ENCODE results near the gene PCYT1B.

DNA sequence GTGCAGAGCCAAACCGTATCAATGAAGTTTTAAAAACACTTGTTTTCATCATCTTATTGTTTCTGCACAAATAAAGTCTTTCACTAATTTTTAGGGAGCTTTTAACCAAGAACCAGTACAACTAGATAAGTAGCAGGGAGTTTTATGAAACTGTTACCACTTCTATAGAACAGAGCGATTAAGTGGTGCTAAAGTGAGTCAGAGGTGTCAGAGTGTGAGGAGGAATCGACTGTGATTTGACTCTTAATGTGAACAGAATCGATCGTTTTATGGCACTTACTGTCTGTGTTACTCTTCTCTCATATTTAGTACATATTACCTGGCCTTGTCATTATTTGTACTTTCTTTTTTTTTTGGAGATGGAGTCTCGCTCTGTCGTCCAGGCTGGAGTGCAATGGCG, 138.8 kb downstream of the PCYT1B start:
- TF ChIP-seq ETV6 (CRISPR knock-in tag; IDR thresholded peaks at IDR 0.05) (no peak), HMGXB4 (CRISPR knock-in tag; IDR thresholded peaks at IDR 0.05) (no peak), SOX15 (CRISPR knock-in tag; IDR thresholded peaks at IDR 0.05) (no peak), FOXK1 (CRISPR knock-in tag; IDR thresholded peaks at IDR 0.05) (no peak), NR2C2 (CRISPR knock-in tag; IDR thresholded peaks at IDR 0.05) (no peak), NR3C1 (CRISPR knock-in tag; conservative IDR thresholded peaks at IDR 0.05; ENCODE audit: low read depth) (no peak)
- TF ChIP-seq, protein P1, sequence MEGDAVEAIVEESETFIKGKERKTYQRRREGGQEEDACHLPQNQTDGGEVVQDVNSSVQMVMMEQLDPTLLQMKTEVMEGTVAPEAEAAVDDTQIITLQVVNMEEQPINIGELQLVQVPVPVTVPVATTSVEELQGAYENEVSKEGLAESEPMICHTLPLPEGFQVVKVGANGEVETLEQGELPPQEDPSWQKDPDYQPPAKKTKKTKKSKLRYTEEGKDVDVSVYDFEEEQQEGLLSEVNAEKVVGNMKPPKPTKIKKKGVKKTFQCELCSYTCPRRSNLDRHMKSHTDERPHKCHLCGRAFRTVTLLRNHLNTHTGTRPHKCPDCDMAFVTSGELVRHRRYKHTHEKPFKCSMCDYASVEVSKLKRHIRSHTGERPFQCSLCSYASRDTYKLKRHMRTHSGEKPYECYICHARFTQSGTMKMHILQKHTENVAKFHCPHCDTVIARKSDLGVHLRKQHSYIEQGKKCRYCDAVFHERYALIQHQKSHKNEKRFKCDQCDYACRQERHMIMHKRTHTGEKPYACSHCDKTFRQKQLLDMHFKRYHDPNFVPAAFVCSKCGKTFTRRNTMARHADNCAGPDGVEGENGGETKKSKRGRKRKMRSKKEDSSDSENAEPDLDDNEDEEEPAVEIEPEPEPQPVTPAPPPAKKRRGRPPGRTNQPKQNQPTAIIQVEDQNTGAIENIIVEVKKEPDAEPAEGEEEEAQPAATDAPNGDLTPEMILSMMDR (IDR thresholded peaks at IDR 0.05): no peak
- TF ChIP-seq, protein P2, sequence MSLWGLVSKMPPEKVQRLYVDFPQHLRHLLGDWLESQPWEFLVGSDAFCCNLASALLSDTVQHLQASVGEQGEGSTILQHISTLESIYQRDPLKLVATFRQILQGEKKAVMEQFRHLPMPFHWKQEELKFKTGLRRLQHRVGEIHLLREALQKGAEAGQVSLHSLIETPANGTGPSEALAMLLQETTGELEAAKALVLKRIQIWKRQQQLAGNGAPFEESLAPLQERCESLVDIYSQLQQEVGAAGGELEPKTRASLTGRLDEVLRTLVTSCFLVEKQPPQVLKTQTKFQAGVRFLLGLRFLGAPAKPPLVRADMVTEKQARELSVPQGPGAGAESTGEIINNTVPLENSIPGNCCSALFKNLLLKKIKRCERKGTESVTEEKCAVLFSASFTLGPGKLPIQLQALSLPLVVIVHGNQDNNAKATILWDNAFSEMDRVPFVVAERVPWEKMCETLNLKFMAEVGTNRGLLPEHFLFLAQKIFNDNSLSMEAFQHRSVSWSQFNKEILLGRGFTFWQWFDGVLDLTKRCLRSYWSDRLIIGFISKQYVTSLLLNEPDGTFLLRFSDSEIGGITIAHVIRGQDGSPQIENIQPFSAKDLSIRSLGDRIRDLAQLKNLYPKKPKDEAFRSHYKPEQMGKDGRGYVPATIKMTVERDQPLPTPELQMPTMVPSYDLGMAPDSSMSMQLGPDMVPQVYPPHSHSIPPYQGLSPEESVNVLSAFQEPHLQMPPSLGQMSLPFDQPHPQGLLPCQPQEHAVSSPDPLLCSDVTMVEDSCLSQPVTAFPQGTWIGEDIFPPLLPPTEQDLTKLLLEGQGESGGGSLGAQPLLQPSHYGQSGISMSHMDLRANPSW (CRISPR knock-in tag; conservative IDR thresholded peaks at IDR 0.05; ENCODE audit: low read depth): no peak

Data from WTC11 (cell line).